Measurements from ENCODE around the gene SGK1.

SGK1 gene

DNA sequence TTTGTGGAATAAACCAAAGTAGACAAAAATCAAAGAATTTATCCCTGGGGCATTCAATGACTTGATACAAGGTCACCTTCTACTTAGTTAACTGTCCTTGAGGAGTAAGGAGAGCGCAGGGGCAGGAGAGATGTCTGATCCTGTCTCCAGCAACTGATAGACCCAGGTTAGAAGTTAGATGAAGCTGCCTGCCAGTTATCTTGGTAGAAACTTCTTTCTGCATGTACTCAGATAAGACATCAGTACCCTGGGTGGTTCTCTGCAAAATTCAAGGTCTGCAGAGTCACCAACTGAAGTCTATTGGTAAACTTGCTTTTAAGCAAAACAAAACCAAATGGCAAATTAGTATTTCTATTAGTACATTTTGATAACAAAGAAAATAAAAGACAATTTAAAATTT is 2.7 kb downstream of the SGK1 start:
- Histone ChIP-seq H2AFZ (ENCODE audit: insufficient read depth, low read length, poor library complexity) (no peak overlapping the region), H3K18ac (ENCODE audit: low read length) (no peak overlapping the region), H3K79me1 (ENCODE audit: low read length) (no peaks in the 10 kb centered on the region), H2BK5ac (ENCODE audit: low read depth, low read length, poor library complexity) (no peak overlapping the region), H3K27me3 (ENCODE audit: insufficient read depth, low read length) (peaks cover 10% of the 10 kb centered on the region), H3K9ac (ENCODE audit: low read length) (no peak overlapping the region), H3K4ac (ENCODE audit: low read depth, low read length) (no peak overlapping the region), H3K14ac (ENCODE audit: low read length) (no peak overlapping the region), H3K27ac (ENCODE audit: low read depth, low read length) (no peak overlapping the region), H3K4me2 (ENCODE audit: low read length) (no peak overlapping the region), H2AK5ac (ENCODE audit: low read length) (no peak overlapping the region), H4K8ac (ENCODE audit: low read depth, low read length) (no peak overlapping the region), H3K79me2 (ENCODE audit: control insufficient read depth, insufficient read depth, low read length, poor library complexity) (no peaks in the 10 kb centered on the region), H3K23ac (ENCODE audit: low read length) (no peak overlapping the region), H4K12ac (ENCODE audit: low read depth, low read length) (no peak overlapping the region), H3K9me3 (ENCODE audit: insufficient read depth, low read depth, low read length) (no peaks in the 10 kb centered on the region), H3K36me3 (ENCODE audit: control insufficient read depth in 1 of 2, insufficient read depth in 2 of 2, low read length in 2 of 2) (no peaks in the 10 kb centered on the region), H4K91ac (ENCODE audit: low read depth, low read length) (no peak overlapping the region), H3K4me1 (ENCODE audit: control insufficient read depth in 1 of 2, insufficient read depth in 2 of 2, low read length in 2 of 2) (peaks cover 3 to 5% of the 10 kb centered on the region in 2 experiments), H3K4me3 (ENCODE audit: low read depth, low read length) (no peak overlapping the region), H2BK12ac (ENCODE audit: low read length) (no peak overlapping the region), H2BK120ac (ENCODE audit: insufficient read depth, low read length, poor library complexity) (no peak overlapping the region)
- no CpG with 5 or more reads among the region's 1 CpG for WGBS (ENCODE audit: extremely low coverage, insufficient coverage, insufficient read length)
- no peak for DNase-seq

- Histone ChIP-seq H3K14ac (ENCODE audit: low read length) (no peak overlapping the region), H2AK5ac (ENCODE audit: low read length) (no peak overlapping the region), H3K36me3 (ENCODE audit: control insufficient read depth in 1 of 2, insufficient read depth in 2 of 2, low read length in 2 of 2) (no peaks in the 10 kb centered on the region), H2BK5ac (ENCODE audit: low read depth, low read length, poor library complexity) (no peak overlapping the region), H3K79me2 (ENCODE audit: control insufficient read depth, insufficient read depth, low read length, poor library complexity) (no peaks in the 10 kb centered on the region), H2BK12ac (ENCODE audit: low read length) (no peak overlapping the region), H3K27ac (ENCODE audit: low read depth, low read length) (no peak overlapping the region), H3K27me3 (ENCODE audit: insufficient read depth, low read length) (peaks cover 10% of the 10 kb centered on the region), H2AFZ (ENCODE audit: insufficient read depth, low read length, poor library complexity) (no peak overlapping the region), H3K79me1 (ENCODE audit: low read length) (no peaks in the 10 kb centered on the region), H3K4ac (ENCODE audit: low read depth, low read length) (no peak overlapping the region), H3K9ac (ENCODE audit: low read length) (no peak overlapping the region), H4K8ac (ENCODE audit: low read depth, low read length) (no peak overlapping the region), H3K4me3 (ENCODE audit: low read depth, low read length) (no peak overlapping the region), H3K18ac (ENCODE audit: low read length) (no peak overlapping the region), H3K9me3 (ENCODE audit: insufficient read depth, low read depth, low read length) (no peaks in the 10 kb centered on the region), H3K4me1 (ENCODE audit: control insufficient read depth in 1 of 2, insufficient read depth in 2 of 2, low read length in 2 of 2) (peaks cover 3 to 5% of the 10 kb centered on the region in 2 experiments), H4K12ac (ENCODE audit: low read depth, low read length) (no peak overlapping the region), H4K91ac (ENCODE audit: low read depth, low read length) (no peak overlapping the region), H2BK120ac (ENCODE audit: insufficient read depth, low read length, poor library complexity) (no peak overlapping the region), H3K4me2 (ENCODE audit: low read length) (no peak overlapping the region), H3K23ac (ENCODE audit: low read length) (no peak overlapping the region)
- WGBS (ENCODE audit: extremely low coverage, insufficient coverage, insufficient read length): no CpG with 5 or more reads among the region's 4 CpGs
- no peak for DNase-seq
Observed at GRCh38 chr6:134314006-134314821, 3.7 kb downstream of the SGK1 start.

DNA sequence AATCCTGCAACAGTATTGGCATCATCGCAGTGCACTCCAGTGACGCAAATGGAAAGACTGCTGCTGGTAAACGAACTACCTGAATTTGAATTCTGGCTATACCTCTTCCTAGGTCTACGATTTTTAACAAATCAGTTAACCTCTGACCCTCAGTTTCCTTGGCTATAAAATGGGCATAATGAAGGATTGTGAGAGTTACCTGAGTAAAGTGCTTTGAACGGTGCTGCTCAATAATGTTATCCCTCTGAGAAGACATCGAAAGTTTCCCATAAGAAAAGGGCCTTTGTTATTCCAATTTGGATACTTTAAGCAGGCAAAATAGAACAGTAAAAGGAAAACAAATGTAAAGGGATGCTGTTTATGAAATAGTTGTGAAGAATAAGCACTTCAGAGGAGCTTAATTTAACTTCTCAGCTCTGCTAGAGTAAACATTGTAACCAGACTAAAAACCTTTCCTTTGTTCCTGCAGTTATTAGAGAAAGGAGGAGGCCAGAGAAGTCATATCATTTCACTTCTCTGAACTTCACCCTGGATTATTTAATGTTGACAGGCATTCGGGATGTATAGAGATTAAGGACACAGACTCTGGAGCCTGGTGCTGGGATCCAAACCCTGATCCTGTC is 5.8 kb downstream of the SGK1 start:
- H2AFZ ChIP-seq (ENCODE audit: insufficient read depth, low read length, poor library complexity): no peak overlapping the region
- no peaks in the 10 kb centered on the region for H3K9me3 ChIP-seq (ENCODE audit: insufficient read depth, low read depth, low read length)
- no CpG with 5 or more reads among the region's 7 CpGs for WGBS (ENCODE audit: extremely low coverage, insufficient coverage, insufficient read length)
- H3K36me3 ChIP-seq (ENCODE audit: control insufficient read depth in 1 of 2, insufficient read depth in 2 of 2, low read length in 2 of 2): no peaks in the 10 kb centered on the region
- no peak overlapping the region for H3K27ac ChIP-seq (ENCODE audit: low read depth, low read length)
- H3K79me2 ChIP-seq (ENCODE audit: control insufficient read depth, insufficient read depth, low read length, poor library complexity): no peaks in the 10 kb centered on the region
- H3K4me2 ChIP-seq (ENCODE audit: low read length): no peak overlapping the region
- no peak overlapping the region for H2BK12ac ChIP-seq (ENCODE audit: low read length)
- H3K9ac ChIP-seq (ENCODE audit: low read length): no peak overlapping the region
- H3K14ac ChIP-seq (ENCODE audit: low read length): no peak overlapping the region
- no peak overlapping the region for H3K23ac ChIP-seq (ENCODE audit: low read length)
- no peak overlapping the region for H4K8ac ChIP-seq (ENCODE audit: low read depth, low read length)
- H2BK120ac ChIP-seq (ENCODE audit: insufficient read depth, low read length, poor library complexity): no peak overlapping the region
- no peak overlapping the region for H3K4me3 ChIP-seq (ENCODE audit: low read depth, low read length)
- H3K4ac ChIP-seq (ENCODE audit: low read depth, low read length): no peak overlapping the region
- H3K79me1 ChIP-seq (ENCODE audit: low read length): no peaks in the 10 kb centered on the region
- no peak overlapping the region for H2AK5ac ChIP-seq (ENCODE audit: low read length)
- H2BK5ac ChIP-seq (ENCODE audit: low read depth, low read length, poor library complexity): no peak overlapping the region
- no peak for DNase-seq
- peaks cover 2% of the 10 kb centered on the region for H3K27me3 ChIP-seq (ENCODE audit: insufficient read depth, low read length)
- H4K12ac ChIP-seq (ENCODE audit: low read depth, low read length): no peak overlapping the region
- H3K4me1 ChIP-seq (ENCODE audit: control insufficient read depth in 1 of 2, insufficient read depth in 2 of 2, low read length in 2 of 2): no peaks in the 10 kb centered on the region
- no peak overlapping the region for H4K91ac ChIP-seq (ENCODE audit: low read depth, low read length)
- no peak overlapping the region for H3K18ac ChIP-seq (ENCODE audit: low read length)

DNA sequence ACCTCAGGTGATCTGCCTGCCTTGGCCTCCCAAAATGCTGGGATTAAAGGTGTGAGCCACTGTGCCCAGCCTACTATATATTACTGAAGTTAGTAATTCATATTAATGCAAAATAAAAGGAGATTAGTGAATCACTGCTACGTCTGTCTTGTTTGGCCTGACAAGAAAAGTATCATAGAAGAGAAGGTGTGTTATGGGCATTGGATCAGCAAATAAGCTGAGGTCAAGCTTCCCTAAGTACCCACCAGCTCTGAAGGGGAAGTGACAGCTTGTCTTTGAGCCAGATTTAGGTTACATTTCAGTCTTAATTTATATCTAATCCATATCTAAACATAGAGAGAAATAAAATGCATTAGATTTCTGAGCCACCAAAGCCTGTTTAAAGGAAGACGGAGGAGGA is 7.1 kb downstream of the SGK1 start:
- H4K91ac ChIP-seq (ENCODE audit: low read depth, low read length): no peak overlapping the region
- no peak overlapping the region for H3K14ac ChIP-seq (ENCODE audit: low read length)
- H3K27me3 ChIP-seq (ENCODE audit: insufficient read depth, low read length): no peaks in the 10 kb centered on the region
- no peak overlapping the region for H2BK12ac ChIP-seq (ENCODE audit: low read length)
- H3K23ac ChIP-seq (ENCODE audit: low read length): no peak overlapping the region
- no CpG with 5 or more reads among the region's 2 CpGs for WGBS (ENCODE audit: extremely low coverage, insufficient coverage, insufficient read length)
- H2AFZ ChIP-seq (ENCODE audit: insufficient read depth, low read length, poor library complexity): no peak overlapping the region
- no peak overlapping the region for H3K9ac ChIP-seq (ENCODE audit: low read length)
- no peak overlapping the region for H3K4ac ChIP-seq (ENCODE audit: low read depth, low read length)
- H3K18ac ChIP-seq (ENCODE audit: low read length): no peak overlapping the region
- no peak overlapping the region for H3K4me3 ChIP-seq (ENCODE audit: low read depth, low read length)
- no peak overlapping the region for H2AK5ac ChIP-seq (ENCODE audit: low read length)
- H3K9me3 ChIP-seq (ENCODE audit: insufficient read depth, low read depth, low read length): no peaks in the 10 kb centered on the region
- H4K12ac ChIP-seq (ENCODE audit: low read depth, low read length): no peak overlapping the region
- no peak overlapping the region for H2BK5ac ChIP-seq (ENCODE audit: low read depth, low read length, poor library complexity)
- H3K79me2 ChIP-seq (ENCODE audit: control insufficient read depth, insufficient read depth, low read length, poor library complexity): no peaks in the 10 kb centered on the region
- H3K4me1 ChIP-seq (ENCODE audit: control insufficient read depth in 1 of 2, insufficient read depth in 2 of 2, low read length in 2 of 2): no peaks in the 10 kb centered on the region
- no peak overlapping the region for H3K27ac ChIP-seq (ENCODE audit: low read depth, low read length)
- no peak overlapping the region for H4K8ac ChIP-seq (ENCODE audit: low read depth, low read length)
- no peak overlapping the region for H3K4me2 ChIP-seq (ENCODE audit: low read length)
- no peaks in the 10 kb centered on the region for H3K79me1 ChIP-seq (ENCODE audit: low read length)
- DNase-seq: no peak
- no peaks in the 10 kb centered on the region for H3K36me3 ChIP-seq (ENCODE audit: control insufficient read depth in 1 of 2, insufficient read depth in 2 of 2, low read length in 2 of 2)
- no peak overlapping the region for H2BK120ac ChIP-seq (ENCODE audit: insufficient read depth, low read length, poor library complexity)
